Activated CD4-positive, CD25-positive, alpha-beta regulatory T cell treated with anti-CD3 and anti-CD28 coated beads, Interleukin-2, amount 50 U/mL, for 16 hours (primary cell): ENCODE measurements around the gene CXCL16.

Experiments used
- DNase-seq: peaks from one replicate; pipeline ENCODE4 v3.0.0-alpha.2; 2020; ENCODE audit warnings: low read depth, low spot score

The CXCL16 gene

GRCh38 chr17:4739122-4740024 is at the start of gene CXCL16, which contains the start of gene ZMYND15:
CXCL16 (minus strand) TSS chr17:4739928; CDS start chr17:4739339, 589 bp downstream.
ZMYND15 (plus strand) TSS chr17:4739833; CDS start chr17:4740549, 716 bp downstream.
- no peak for DNase-seq

GRCh38 chr17:4788807-4789700 is 49.3 kb upstream of the CXCL16 start, which contains the start of gene GLTPD2:
GLTPD2 (plus strand) TSS chr17:4788964; CDS start chr17:4789012, 48 bp downstream.
- DNase-seq = no peak

- DNase-seq = no peak
These were observed 48.6 kb upstream of the CXCL16 start for GRCh38 chr17:4788159-4788806.

- DNase-seq = no peak
These were observed 46.8 kb upstream of the CXCL16 start for GRCh38 chr17:4786516-4786915.

- DNase-seq = no peak
These were observed 46.4 kb upstream of the CXCL16 start, which contains the start of gene VMO1 for GRCh38 chr17:4786106-4786511. VMO1 (minus strand) TSS chr17:4786364; CDS start chr17:4786352, 12 bp downstream.

GRCh38 chr17:4785311-4786105 is 45.8 kb upstream of the CXCL16 start:
- no peak for DNase-seq

GRCh38 chr17:4782652-4783051 is 42.9 kb upstream of the CXCL16 start:
- no peak for DNase-seq

GRCh38 chr17:4780325-4780955 is 40.7 kb upstream of the CXCL16 start:
- DNase-seq = no peak

GRCh38 chr17:4777969-4778760 is 38.4 kb upstream of the CXCL16 start:
- DNase-seq = no peak

- no peak for DNase-seq
These were observed 32.5 kb upstream of the CXCL16 start for GRCh38 chr17:4772235-4772613.

- DNase-seq = no peak
These were observed 31.9 kb upstream of the CXCL16 start, which contains the start of gene TM4SF5 for GRCh38 chr17:4771519-4772234. TM4SF5 (plus strand) TSS chr17:4771886; CDS start chr17:4771923, 37 bp downstream.

- no peak for DNase-seq
These were observed 29.9 kb upstream of the CXCL16 start for GRCh38 chr17:4769628-4770027.

- no peak for DNase-seq
These were observed 28.6 kb upstream of the CXCL16 start for GRCh38 chr17:4768298-4768697.

GRCh38 chr17:4766723-4767122 is 27.0 kb upstream of the CXCL16 start:
- DNase-seq = no peak

GRCh38 chr17:4766201-4766600 is 26.5 kb upstream of the CXCL16 start:
- DNase-seq = no peak

GRCh38 chr17:4764595-4764994 is 24.9 kb upstream of the CXCL16 start:
- DNase-seq = no peak

GRCh38 chr17:4759776-4760236 is 20.1 kb upstream of the CXCL16 start:
- no peak for DNase-seq

- DNase-seq = no peak
These were observed 13.7 kb upstream of the CXCL16 start for GRCh38 chr17:4753392-4753791.

- no peak for DNase-seq
These were observed 12.2 kb upstream of the CXCL16 start for GRCh38 chr17:4751932-4752331.
